Measurements from ENCODE around the gene LAMA3.

Gene LAMA3

DNA sequence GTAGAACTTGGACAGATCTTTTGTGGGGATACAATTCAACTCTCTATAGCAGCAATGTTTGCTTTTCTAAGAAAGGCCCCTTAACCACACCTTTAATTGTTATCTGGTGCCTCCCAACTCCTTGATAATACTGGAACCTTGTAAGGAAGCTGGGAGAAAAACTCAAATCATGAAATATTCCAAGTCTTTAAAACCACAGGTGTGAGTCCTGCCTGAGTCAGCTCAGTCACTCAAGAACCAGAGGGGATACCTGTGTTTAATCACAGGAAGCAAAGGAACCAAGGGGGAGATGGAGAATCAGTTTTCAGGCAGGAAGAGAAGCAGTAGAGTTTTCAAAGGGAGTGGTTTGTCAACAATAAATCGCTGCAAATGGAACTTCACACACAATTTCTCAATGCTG, 159.9 kb downstream of the LAMA3 start:
- Histone ChIP-seq H3K9me3 (ENCODE audit: insufficient read depth, low read length, severe bottlenecking) (no peaks in the 10 kb centered on the region), H3K4me2 (ENCODE audit: insufficient read depth, low read length) (no peak overlapping the region), H3K9ac (ENCODE audit: low read depth, low read length) (no peak overlapping the region), H3K27me3 (ENCODE audit: insufficient read depth, low read length, poor library complexity) (no peaks in the 10 kb centered on the region), H3K36me3 (ENCODE audit: insufficient read depth, low read length) (no peaks in the 10 kb centered on the region), H3K27ac (ENCODE audit: low read length) (no peak overlapping the region), H3K4me1 (ENCODE audit: insufficient read depth, low read length) (no peaks in the 10 kb centered on the region), H3K79me2 (ENCODE audit: insufficient read depth, low read length) (no peaks in the 10 kb centered on the region), H3K4me3 (ENCODE audit: low read depth in 1 of 2, low read length in 2 of 2) (no peak overlapping the region), H2AFZ (ENCODE audit: low read depth, low read length) (no peak overlapping the region), H4K20me1 (ENCODE audit: insufficient read depth, low read length) (no peaks in the 10 kb centered on the region)
- DNase-seq = no peak
- ATAC-seq (ENCODE audit: insufficient read depth, low read depth) = no peak
- TF ChIP-seq CTCF (IDR thresholded peaks at IDR 0.05; ENCODE audit: borderline replicate concordance, extremely low read depth, low read length, poor library complexity, severe bottlenecking) = no peak
- no peak for TF ChIP-seq EZH2 (IDR thresholded peaks at IDR 0.05; ENCODE audit: borderline replicate concordance, low read depth, low read length, severe bottlenecking)

DNA sequence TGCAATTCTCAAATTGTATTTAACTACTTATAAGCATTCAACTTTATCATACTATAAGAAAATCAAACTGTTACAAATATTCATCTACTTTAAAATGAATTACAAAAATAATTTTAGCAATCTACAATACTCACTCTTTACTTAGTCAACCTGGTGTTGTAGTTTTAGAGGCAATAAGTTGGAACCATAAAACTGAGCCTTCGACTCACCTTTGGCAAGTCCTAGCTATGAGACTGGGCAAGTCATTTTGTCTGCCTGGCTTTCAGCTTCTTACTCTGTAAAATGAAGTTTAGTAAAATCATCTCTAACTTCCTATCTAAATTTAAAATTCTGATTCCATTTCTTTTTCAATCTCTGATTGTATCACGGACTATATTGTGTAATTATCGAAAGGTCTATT, 161.0 kb downstream of the LAMA3 start:
- no peak overlapping the region for H3K4me3 ChIP-seq (ENCODE audit: low read depth in 1 of 2, low read length in 2 of 2)
- no peak overlapping the region for H3K9ac ChIP-seq (ENCODE audit: low read depth, low read length)
- no peaks in the 10 kb centered on the region for H3K36me3 ChIP-seq (ENCODE audit: insufficient read depth, low read length)
- H3K27me3 ChIP-seq (ENCODE audit: insufficient read depth, low read length, poor library complexity) = no peaks in the 10 kb centered on the region
- H4K20me1 ChIP-seq (ENCODE audit: insufficient read depth, low read length) = no peaks in the 10 kb centered on the region
- no peaks in the 10 kb centered on the region for H3K4me1 ChIP-seq (ENCODE audit: insufficient read depth, low read length)
- TF ChIP-seq EZH2 (IDR thresholded peaks at IDR 0.05; ENCODE audit: borderline replicate concordance, low read depth, low read length, severe bottlenecking) = no peak
- no peak for TF ChIP-seq CTCF (IDR thresholded peaks at IDR 0.05; ENCODE audit: borderline replicate concordance, extremely low read depth, low read length, poor library complexity, severe bottlenecking)
- H3K9me3 ChIP-seq (ENCODE audit: insufficient read depth, low read length, severe bottlenecking) = no peaks in the 10 kb centered on the region
- H3K4me2 ChIP-seq (ENCODE audit: insufficient read depth, low read length) = no peak overlapping the region
- no peak overlapping the region for H3K27ac ChIP-seq (ENCODE audit: low read length)
- no peaks in the 10 kb centered on the region for H3K79me2 ChIP-seq (ENCODE audit: insufficient read depth, low read length)
- H2AFZ ChIP-seq (ENCODE audit: low read depth, low read length) = no peak overlapping the region
- DNase-seq (no peak), ATAC-seq (ENCODE audit: insufficient read depth, low read depth) (no peak)

DNA sequence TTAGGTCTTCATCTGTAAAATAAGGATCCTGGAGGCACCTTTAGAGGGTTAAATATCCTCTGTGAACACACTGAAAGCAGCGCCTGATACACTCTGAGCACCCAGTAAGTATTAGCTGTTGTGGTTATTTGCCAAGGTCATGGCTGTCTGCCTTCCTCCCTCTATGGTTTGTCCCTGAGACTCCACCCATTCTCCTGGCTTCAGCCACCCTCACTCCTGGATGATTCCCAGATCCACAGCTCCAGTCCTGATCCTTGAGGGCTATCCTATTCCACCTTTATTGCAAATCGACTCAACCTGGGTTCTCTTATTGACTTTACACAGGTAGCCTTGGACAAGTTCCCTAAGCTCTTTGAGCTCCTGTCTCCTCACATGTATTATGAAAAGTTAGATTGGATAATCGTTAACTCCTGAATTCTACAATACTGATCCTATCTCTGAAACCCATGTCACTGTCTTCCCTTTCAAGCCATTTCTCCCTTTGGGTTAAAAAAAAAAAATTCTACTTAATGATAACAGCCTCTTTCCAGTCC, 162.3 kb downstream of the LAMA3 start:
- ATAC-seq (ENCODE audit: insufficient read depth, low read depth) (no peak), DNase-seq (no peak)
- H2AFZ ChIP-seq (ENCODE audit: low read depth, low read length) = no peak overlapping the region
- H3K4me2 ChIP-seq (ENCODE audit: insufficient read depth, low read length) = no peak overlapping the region
- no peak for TF ChIP-seq EZH2 (IDR thresholded peaks at IDR 0.05; ENCODE audit: borderline replicate concordance, low read depth, low read length, severe bottlenecking)
- TF ChIP-seq CTCF (IDR thresholded peaks at IDR 0.05; ENCODE audit: borderline replicate concordance, extremely low read depth, low read length, poor library complexity, severe bottlenecking) = no peak
- no peaks in the 10 kb centered on the region for H3K36me3 ChIP-seq (ENCODE audit: insufficient read depth, low read length)
- H3K4me1 ChIP-seq (ENCODE audit: insufficient read depth, low read length) = no peaks in the 10 kb centered on the region
- no peak overlapping the region for H3K4me3 ChIP-seq (ENCODE audit: low read depth in 1 of 2, low read length in 2 of 2)
- H4K20me1 ChIP-seq (ENCODE audit: insufficient read depth, low read length) = no peaks in the 10 kb centered on the region
- no peak overlapping the region for H3K27ac ChIP-seq (ENCODE audit: low read length)
- no peaks in the 10 kb centered on the region for H3K79me2 ChIP-seq (ENCODE audit: insufficient read depth, low read length)
- no peak overlapping the region for H3K9ac ChIP-seq (ENCODE audit: low read depth, low read length)
- no peaks in the 10 kb centered on the region for H3K9me3 ChIP-seq (ENCODE audit: insufficient read depth, low read length, severe bottlenecking)
- H3K27me3 ChIP-seq (ENCODE audit: insufficient read depth, low read length, poor library complexity) = no peaks in the 10 kb centered on the region

All from DND-41 (cell line).